Uterus (tissue), 2 donors: ENCODE measurements around the gene PSG2.
"Not testable (repeated sequence)": the region's sequence is repeated elsewhere in the genome, so short reads cannot be mapped to it uniquely, and the experiment has no call there.

Source experiments
- CTCF ChIP-seq, 4 experiments: fragments of 200-600 bp in 2 of 4; fragments of 450-650 bp in 2 of 4; sonication (generic) in 2 of 4; IDR thresholded peaks; one replicate each; pipeline ENCODE4 v1.5.1; 2016 to 2019; ENCODE audit warnings: antibody characterized with exemption in 4 of 4, mild to moderate bottlenecking in 2 of 4, moderate library complexity in 1 of 4
- POLR2A ChIP-seq, 2 donors: fragments of 450-650 bp; IDR thresholded peaks; one replicate each; pipeline ENCODE4 v1.6.1; 2016; ENCODE audit warnings: antibody characterized with exemption in 2 of 2, mild to moderate bottlenecking in 1 of 2, moderate library complexity in 1 of 2

GRCh38 chr19:43022098-43022497 lies 60.4 kb downstream of the PSG2 start:
- TF ChIP-seq CTCF, POLR2A (IDR thresholded peaks at IDR 0.05): not testable (repeated sequence)
